Activated T-helper 17 cell treated with anti-CD3 and anti-CD28 coated beads, Interleukin-2, amount 50 U/mL, for 72 hours (primary cell): ENCODE measurements around the gene SEC31B. TPM values are rescaled to one million over a fixed set of nuclear protein-coding genes. Genes with fewer than 3 reads are reported as not detected.

Source experiments
- ATAC-seq: fragments of 150-1000 bp; cut with Tn5 transposase; replicated peaks from 2 replicates; pipeline ENCODE4 v1.10.0; 2021; ENCODE audit warnings: mild to moderate bottlenecking, moderate library complexity
- H3K27ac Mint-ChIP-seq: one replicate; pipeline ENCODE4 v1.8.0; 2022; ENCODE audit warnings: mixed read lengths
- H3K27me3 Mint-ChIP-seq: one replicate; pipeline ENCODE4 v1.8.0; 2022; ENCODE audit warnings: mixed read lengths
- H3K36me3 Mint-ChIP-seq: one replicate; pipeline ENCODE4 v1.8.0; 2022; ENCODE audit warnings: low read depth, mild to moderate bottlenecking, mixed read lengths
- H3K4me1 Mint-ChIP-seq: one replicate; pipeline ENCODE4 v1.8.0; 2022; ENCODE audit warnings: mixed read lengths
- H3K4me3 Mint-ChIP-seq: one replicate; pipeline ENCODE4 v1.8.0; 2022; ENCODE audit warnings: mild to moderate bottlenecking, mixed read lengths
- H3K9me3 Mint-ChIP-seq: one replicate; pipeline ENCODE4 v1.8.0; 2022; ENCODE audit warnings: mixed read lengths
- total RNA-seq, 2 donors: library from RNA; stranded (reverse); gene quantifications; one replicate each; pipeline ENCODE4 v1.2.3, GENCODE V29; 2022

Gene SEC31B
- total RNA-seq, 2 donors from 2014 or later = 67.0 to 127 TPM

- no peaks in the 10 kb centered on the region for H3K27me3 Mint-ChIP-seq
- peaks cover 100% of the 10 kb centered on the region for H3K36me3 Mint-ChIP-seq
- peak overlapping the region; percentile 69 for H3K27ac Mint-ChIP-seq
- no peak overlapping the region for H3K4me3 Mint-ChIP-seq
- ATAC-seq = peak; percentile 73
- no peaks in the 10 kb centered on the region for H3K9me3 Mint-ChIP-seq
- peaks cover 6% of the 10 kb centered on the region for H3K4me1 Mint-ChIP-seq
Observed at GRCh38 chr10:100496567-100496966, 23.1 kb downstream of the SEC31B start.

GRCh38 chr10:100490531-100490930, 29.1 kb downstream of the SEC31B start:
- Mint-ChIP-seq H3K27me3 (no peaks in the 10 kb centered on the region), H3K27ac (no peak overlapping the region), H3K36me3 (peaks cover 99% of the 10 kb centered on the region), H3K9me3 (no peaks in the 10 kb centered on the region), H3K4me1 (no peaks in the 10 kb centered on the region), H3K4me3 (no peak overlapping the region)
- no peak for ATAC-seq

- Mint-ChIP-seq H3K36me3 (peaks cover 92% of the 10 kb centered on the region), H3K27me3 (no peaks in the 10 kb centered on the region), H3K27ac (no peak overlapping the region)
Observed at GRCh38 chr10:100489396-100489795, 30.3 kb downstream of the SEC31B start.

GRCh38 chr10:100487529-100487928, 32.1 kb downstream of the SEC31B start:
- H3K4me1 Mint-ChIP-seq = no peaks in the 10 kb centered on the region
- peaks cover 74% of the 10 kb centered on the region for H3K36me3 Mint-ChIP-seq
- no peak for ATAC-seq
- no peak overlapping the region for H3K27ac Mint-ChIP-seq
- H3K9me3 Mint-ChIP-seq = no peaks in the 10 kb centered on the region
- H3K27me3 Mint-ChIP-seq = no peaks in the 10 kb centered on the region
- H3K4me3 Mint-ChIP-seq = no peak overlapping the region

More at GRCh38 chr10:100489396-100489795, 30.3 kb downstream of the SEC31B start:
- H3K9me3 Mint-ChIP-seq = no peaks in the 10 kb centered on the region
- no peak overlapping the region for H3K4me3 Mint-ChIP-seq
- no peak for ATAC-seq
- H3K4me1 Mint-ChIP-seq = no peaks in the 10 kb centered on the region

- H3K9me3 Mint-ChIP-seq = no peaks in the 10 kb centered on the region
Observed at GRCh38 chr10:100485801-100486495, 33.7 kb downstream of the SEC31B start.

GRCh38 chr10:100485366-100485765, 34.3 kb downstream of the SEC31B start:
- no peaks in the 10 kb centered on the region for H3K9me3 Mint-ChIP-seq
- no peak for ATAC-seq
- peaks cover 9% of the 10 kb centered on the region for H3K4me1 Mint-ChIP-seq
- peaks cover 5% of the 10 kb centered on the region for H3K27me3 Mint-ChIP-seq
- H3K4me3 Mint-ChIP-seq = no peak overlapping the region
- no peak overlapping the region for H3K27ac Mint-ChIP-seq
- H3K36me3 Mint-ChIP-seq = peaks cover 52% of the 10 kb centered on the region

More at GRCh38 chr10:100485801-100486495, 33.7 kb downstream of the SEC31B start:
- H3K36me3 Mint-ChIP-seq = peaks cover 58% of the 10 kb centered on the region
- no peak overlapping the region for H3K27ac Mint-ChIP-seq
- peaks cover 9% of the 10 kb centered on the region for H3K4me1 Mint-ChIP-seq
- H3K27me3 Mint-ChIP-seq = peaks cover 3% of the 10 kb centered on the region
- ATAC-seq = no peak
- H3K4me3 Mint-ChIP-seq = no peak overlapping the region

- H3K4me1 Mint-ChIP-seq = peaks cover 9% of the 10 kb centered on the region
- peak overlapping the region; percentile 47 for H3K27ac Mint-ChIP-seq
- ATAC-seq = no peak
- peaks cover 14% of the 10 kb centered on the region for H3K27me3 Mint-ChIP-seq
- H3K9me3 Mint-ChIP-seq = no peaks in the 10 kb centered on the region
- H3K4me3 Mint-ChIP-seq = peak overlapping the region; percentile 81
- H3K36me3 Mint-ChIP-seq = peaks cover 39% of the 10 kb centered on the region
Observed at GRCh38 chr10:100483876-100484666, 35.6 kb downstream of the SEC31B start.

GRCh38 chr10:100482834-100483185, 36.9 kb downstream of the SEC31B start:
- H3K9me3 Mint-ChIP-seq = no peaks in the 10 kb centered on the region
- H3K27me3 Mint-ChIP-seq = peaks cover 18% of the 10 kb centered on the region
- peak overlapping the region; percentile 47 for H3K27ac Mint-ChIP-seq
- H3K4me3 Mint-ChIP-seq = peak overlapping the region; percentile 81
- H3K4me1 Mint-ChIP-seq = peaks cover 9% of the 10 kb centered on the region
- H3K36me3 Mint-ChIP-seq = peaks cover 27% of the 10 kb centered on the region
- peak; percentile 1 for ATAC-seq

- H3K27ac Mint-ChIP-seq = no peak overlapping the region
- no peaks in the 10 kb centered on the region for H3K9me3 Mint-ChIP-seq
Observed at GRCh38 chr10:100482181-100482833, 37.4 kb downstream of the SEC31B start.

GRCh38 chr10:100481462-100482081, 38.1 kb downstream of the SEC31B start:
- H3K36me3 Mint-ChIP-seq = peaks cover 15% of the 10 kb centered on the region
- H3K4me1 Mint-ChIP-seq = peaks cover 9% of the 10 kb centered on the region
- ATAC-seq = peak; percentile 95
- no peak overlapping the region for H3K27ac Mint-ChIP-seq
- peaks cover 18% of the 10 kb centered on the region for H3K27me3 Mint-ChIP-seq
- H3K9me3 Mint-ChIP-seq = no peaks in the 10 kb centered on the region
- peak overlapping the region; percentile 81 for H3K4me3 Mint-ChIP-seq

More at GRCh38 chr10:100482181-100482833, 37.4 kb downstream of the SEC31B start:
- Mint-ChIP-seq H3K27me3 (peaks cover 18% of the 10 kb centered on the region), H3K36me3 (peaks cover 22% of the 10 kb centered on the region), H3K4me1 (peaks cover 9% of the 10 kb centered on the region), H3K4me3 (peak overlapping the region; percentile 81)
- ATAC-seq = peak; percentile 72

- no peak overlapping the region for H3K27ac Mint-ChIP-seq
- no peak for ATAC-seq
- H3K9me3 Mint-ChIP-seq = no peaks in the 10 kb centered on the region
- peaks cover 18% of the 10 kb centered on the region for H3K27me3 Mint-ChIP-seq
- peaks cover 9% of the 10 kb centered on the region for H3K4me1 Mint-ChIP-seq
- H3K36me3 Mint-ChIP-seq = no peaks in the 10 kb centered on the region
- H3K4me3 Mint-ChIP-seq = no peak overlapping the region
Observed at GRCh38 chr10:100480002-100480401, 39.7 kb downstream of the SEC31B start.

- Mint-ChIP-seq H3K4me3 (no peak overlapping the region), H3K36me3 (no peaks in the 10 kb centered on the region), H3K27me3 (peaks cover 18% of the 10 kb centered on the region), H3K27ac (no peak overlapping the region), H3K4me1 (peaks cover 9% of the 10 kb centered on the region), H3K9me3 (no peaks in the 10 kb centered on the region)
- no peak for ATAC-seq
Observed at GRCh38 chr10:100479037-100479436, 40.6 kb downstream of the SEC31B start.

GRCh38 chr10:100477970-100478369, 41.7 kb downstream of the SEC31B start:
- Mint-ChIP-seq H3K9me3 (no peaks in the 10 kb centered on the region), H3K27ac (no peak overlapping the region), H3K36me3 (no peaks in the 10 kb centered on the region), H3K27me3 (peaks cover 18% of the 10 kb centered on the region), H3K4me1 (peaks cover 9% of the 10 kb centered on the region), H3K4me3 (no peak overlapping the region)
- no peak for ATAC-seq

GRCh38 chr10:100470367-100470766, 49.3 kb downstream of the SEC31B start:
- no peaks in the 10 kb centered on the region for H3K27me3 Mint-ChIP-seq
- no peaks in the 10 kb centered on the region for H3K36me3 Mint-ChIP-seq
- H3K9me3 Mint-ChIP-seq = no peaks in the 10 kb centered on the region
- no peak overlapping the region for H3K27ac Mint-ChIP-seq
- no peak for ATAC-seq
- H3K4me3 Mint-ChIP-seq = no peak overlapping the region
- H3K4me1 Mint-ChIP-seq = no peaks in the 10 kb centered on the region
